ENCODE results near the gene UGT1A3.

The UGT1A3 gene

GRCh38 chr2:233769260-233769659, 40.4 kb downstream of the UGT1A3 start:
- TF ChIP-seq CTCF (conservative IDR thresholded peaks at IDR 0.05; ENCODE audit: low read depth, low read length) = no peak
- DNase-seq (ENCODE audit: low read depth) = no peak
- no peak overlapping the region for H3K4me3 ChIP-seq (ENCODE audit: low read depth, low read length)

GRCh38 chr2:233772153-233772552, 43.3 kb downstream of the UGT1A3 start:
- H3K4me3 ChIP-seq (ENCODE audit: low read depth, low read length) = no peak overlapping the region
- no peak for DNase-seq (ENCODE audit: low read depth)
- TF ChIP-seq CTCF (conservative IDR thresholded peaks at IDR 0.05; ENCODE audit: low read depth, low read length) = no peak

GRCh38 chr2:233772583-233772982, 43.7 kb downstream of the UGT1A3 start:
- no peak for TF ChIP-seq CTCF (conservative IDR thresholded peaks at IDR 0.05; ENCODE audit: low read depth, low read length)
- DNase-seq (ENCODE audit: low read depth) = no peak
- no peak overlapping the region for H3K4me3 ChIP-seq (ENCODE audit: low read depth, low read length)

- H3K4me3 ChIP-seq (ENCODE audit: low read depth, low read length) = no peak overlapping the region
- no peak for DNase-seq (ENCODE audit: low read depth)
- TF ChIP-seq CTCF (conservative IDR thresholded peaks at IDR 0.05; ENCODE audit: low read depth, low read length) = no peak
Measured at GRCh38 chr2:233773854-233774253, 45.0 kb downstream of the UGT1A3 start.

- DNase-seq (ENCODE audit: low read depth) = no peak
- H3K4me3 ChIP-seq (ENCODE audit: low read depth, low read length) = no peak overlapping the region
- TF ChIP-seq CTCF (conservative IDR thresholded peaks at IDR 0.05; ENCODE audit: low read depth, low read length) = no peak
Measured at GRCh38 chr2:233775414-233775813, 46.6 kb downstream of the UGT1A3 start.

GRCh38 chr2:233778030-233778429, 49.2 kb downstream of the UGT1A3 start, which contains the start of gene MROH2A:
TSS of gene MROH2A (plus strand) at chr2:233778330. CDS start at chr2:233779359, 1,029 bp downstream.
- no peak for TF ChIP-seq CTCF (conservative IDR thresholded peaks at IDR 0.05; ENCODE audit: low read depth, low read length)
- DNase-seq (ENCODE audit: low read depth) = no peak
- no peak within 1 kb of the TSS for H3K4me3 ChIP-seq (ENCODE audit: low read depth, low read length)

GRCh38 chr2:233779722-233780121, 50.9 kb downstream of the UGT1A3 start:
- no peak for DNase-seq (ENCODE audit: low read depth)
- H3K4me3 ChIP-seq (ENCODE audit: low read depth, low read length) = no peak overlapping the region
- no peak for TF ChIP-seq CTCF (conservative IDR thresholded peaks at IDR 0.05; ENCODE audit: low read depth, low read length)
